ENCODE measurements around the gene CDH12.

The CDH12 gene

DNA sequence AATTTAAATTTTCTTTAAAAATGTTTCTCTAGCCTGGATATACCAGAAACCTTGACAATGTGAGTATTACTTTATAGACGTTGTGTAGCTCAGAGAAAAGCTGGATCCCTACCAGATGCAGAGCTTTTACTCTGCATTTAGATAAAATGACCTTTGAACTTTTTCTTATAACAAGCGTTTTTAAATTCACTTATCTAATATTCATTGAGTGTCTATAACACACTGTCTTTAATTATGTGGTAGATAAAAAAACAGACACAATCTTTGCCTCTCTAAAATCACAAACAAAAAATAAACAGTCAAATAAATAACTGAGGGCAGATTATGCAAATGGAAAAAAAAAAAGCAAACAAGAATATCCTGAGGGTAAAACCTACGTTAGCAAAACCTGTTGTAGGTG lies 773.6 kb downstream of the CDH12 start:
- TF ChIP-seq PAX5 (IDR thresholded peaks at IDR 0.05; ENCODE audit: insufficient read depth, low read length, severe bottlenecking): no peak
- TF ChIP-seq TAF1 (IDR thresholded peaks at IDR 0.05; ENCODE audit: low read depth, low read length): no peak
- TF ChIP-seq POU2F2 (IDR thresholded peaks at IDR 0.05; ENCODE audit: low read depth, low read length): no peak
- TF ChIP-seq POLR2AphosphoS5 (IDR thresholded peaks at IDR 0.05; ENCODE audit: low read depth, low read length): no peak
- TF ChIP-seq POLR2A (IDR thresholded peaks at IDR 0.05; ENCODE audit: low read depth, low read length): no peak
- TF ChIP-seq SPI1 (IDR thresholded peaks at IDR 0.05; ENCODE audit: low read depth, low read length): no peak
- DNase-seq (ENCODE audit: insufficient read length, low spot score): no peak
- no peak for FAIRE-seq

DNA sequence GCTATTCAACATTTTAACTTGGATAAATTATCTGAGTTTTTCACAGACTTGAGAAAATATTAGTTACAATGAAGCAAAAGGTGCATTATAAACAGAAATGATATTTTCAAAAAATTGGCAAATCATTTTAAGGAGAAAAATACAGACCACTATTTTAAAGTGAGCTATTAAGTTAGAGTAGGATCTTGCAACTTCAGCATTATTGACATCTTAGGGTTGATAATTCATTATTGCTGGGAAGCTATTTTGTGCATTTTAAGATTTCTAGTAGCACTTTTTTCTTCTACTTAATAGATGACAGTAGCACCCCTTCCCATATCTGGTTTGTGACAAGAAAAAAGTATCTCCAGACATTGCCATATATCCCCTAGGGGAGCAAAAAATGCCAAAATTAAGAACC lies 774.1 kb downstream of the CDH12 start:
- TF ChIP-seq POU2F2 (IDR thresholded peaks at IDR 0.05; ENCODE audit: low read depth, low read length) (no peak), TAF1 (IDR thresholded peaks at IDR 0.05; ENCODE audit: low read depth, low read length) (no peak), PAX5 (IDR thresholded peaks at IDR 0.05; ENCODE audit: insufficient read depth, low read length, severe bottlenecking) (no peak), SPI1 (IDR thresholded peaks at IDR 0.05; ENCODE audit: low read depth, low read length) (no peak), POLR2AphosphoS5 (IDR thresholded peaks at IDR 0.05; ENCODE audit: low read depth, low read length) (no peak), POLR2A (IDR thresholded peaks at IDR 0.05; ENCODE audit: low read depth, low read length) (no peak)
- no peak for FAIRE-seq
- no peak for DNase-seq (ENCODE audit: insufficient read length, low spot score)

DNA sequence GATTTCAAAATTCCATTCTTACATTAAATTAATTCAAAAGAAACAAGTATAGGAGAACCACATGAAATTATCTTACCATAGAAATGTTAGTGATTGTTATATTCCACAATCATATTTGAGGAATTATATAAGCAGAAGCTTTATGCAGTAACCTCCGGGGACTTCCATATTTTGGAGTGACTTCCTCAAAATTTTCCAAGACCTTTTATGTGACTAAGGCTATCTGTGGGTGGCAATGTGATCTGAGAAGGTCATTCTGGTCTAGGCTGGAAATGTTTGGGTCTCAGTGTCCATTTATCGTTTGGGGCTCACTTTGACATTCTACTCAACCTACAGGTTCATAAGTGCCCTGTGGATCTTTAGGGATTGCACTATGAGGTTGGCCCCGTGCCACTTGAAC lies 776.6 kb downstream of the CDH12 start:
- no peak for DNase-seq (ENCODE audit: insufficient read length, low spot score)
- TF ChIP-seq TAF1 (IDR thresholded peaks at IDR 0.05; ENCODE audit: low read depth, low read length): no peak
- TF ChIP-seq POLR2A (IDR thresholded peaks at IDR 0.05; ENCODE audit: low read depth, low read length): no peak
- no peak for TF ChIP-seq PAX5 (IDR thresholded peaks at IDR 0.05; ENCODE audit: insufficient read depth, low read length, severe bottlenecking)
- TF ChIP-seq SPI1 (IDR thresholded peaks at IDR 0.05; ENCODE audit: low read depth, low read length): no peak
- TF ChIP-seq POU2F2 (IDR thresholded peaks at IDR 0.05; ENCODE audit: low read depth, low read length): no peak
- FAIRE-seq: no peak

DNA sequence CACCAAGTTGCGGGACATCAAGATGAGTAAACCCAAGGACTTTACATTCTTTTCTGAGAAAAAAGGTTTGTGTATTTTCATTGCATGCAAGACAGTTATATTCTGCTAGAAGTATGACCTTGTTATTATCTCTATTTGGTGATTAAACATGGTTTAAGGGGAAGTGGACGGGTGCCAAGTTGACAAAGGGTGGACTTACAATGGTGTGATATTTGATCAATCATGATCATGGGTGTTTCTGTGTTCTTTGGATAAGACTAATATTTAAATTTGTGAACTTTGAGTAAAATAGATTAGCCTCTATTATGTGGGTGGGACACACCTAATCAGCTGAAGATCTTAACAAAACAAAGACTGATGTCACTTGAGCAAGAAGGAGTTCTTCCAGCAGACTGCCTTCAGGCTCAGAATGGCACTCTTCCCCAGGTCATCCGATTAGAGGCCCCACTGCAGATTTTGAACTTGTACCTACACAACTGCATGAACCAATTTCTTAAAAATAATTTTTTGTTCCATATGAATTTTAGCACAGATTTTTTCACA lies 782.9 kb downstream of the CDH12 start:
- no peak for FAIRE-seq
- TF ChIP-seq SPI1 (IDR thresholded peaks at IDR 0.05; ENCODE audit: low read depth, low read length): no peak
- DNase-seq (ENCODE audit: insufficient read length, low spot score): no peak

DNA sequence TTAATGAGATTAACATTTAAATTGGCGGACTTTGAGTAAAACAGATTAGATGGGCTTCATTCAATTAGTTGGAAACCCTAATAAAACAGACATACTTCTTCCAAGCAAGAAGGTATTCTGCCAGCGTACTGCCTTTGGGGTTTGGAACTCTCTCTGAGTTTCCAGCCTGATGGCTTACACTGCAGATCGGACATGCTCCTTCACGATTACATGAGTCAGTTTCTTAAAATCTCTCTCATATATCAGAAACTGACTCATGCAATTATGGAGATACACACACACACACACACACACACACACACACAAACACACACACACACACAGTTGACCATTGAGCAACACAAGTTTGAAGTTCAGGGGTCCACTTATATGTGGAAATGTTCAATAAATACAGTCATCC lies 789.4 kb downstream of the CDH12 start:
- DNase-seq (ENCODE audit: insufficient read length, low spot score) (no peak), FAIRE-seq (no peak)
- TF ChIP-seq POU2F2 (IDR thresholded peaks at IDR 0.05; ENCODE audit: low read depth, low read length): no peak
- TF ChIP-seq TAF1 (IDR thresholded peaks at IDR 0.05; ENCODE audit: low read depth, low read length): no peak
- no peak for TF ChIP-seq POLR2A (IDR thresholded peaks at IDR 0.05; ENCODE audit: low read depth, low read length)
- no peak for TF ChIP-seq SPI1 (IDR thresholded peaks at IDR 0.05; ENCODE audit: low read depth, low read length)
- no peak for TF ChIP-seq POLR2AphosphoS5 (IDR thresholded peaks at IDR 0.05; ENCODE audit: low read depth, low read length)
- TF ChIP-seq PAX5 (IDR thresholded peaks at IDR 0.05; ENCODE audit: insufficient read depth, low read length, severe bottlenecking): no peak

DNA sequence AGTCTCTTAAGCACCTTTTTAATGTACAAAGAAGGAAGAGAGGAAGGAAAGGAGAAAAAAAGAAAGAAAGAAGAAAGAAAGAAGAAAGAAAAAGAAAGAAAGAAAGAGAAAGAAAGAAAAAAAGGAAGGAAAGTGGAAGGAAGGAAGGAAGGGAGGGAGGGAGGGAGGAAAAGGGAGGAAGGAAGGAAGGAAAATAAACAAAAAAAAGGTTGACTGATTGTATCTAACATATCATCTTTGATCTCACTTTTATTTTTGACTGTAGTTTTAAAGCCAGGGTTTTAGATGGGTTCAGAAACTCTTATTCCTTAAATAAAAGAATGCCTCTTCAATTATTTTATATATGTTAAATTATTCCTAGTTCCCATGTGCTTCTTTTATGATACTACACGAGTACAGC lies 794.5 kb downstream of the CDH12 start:
- no peak for FAIRE-seq
- no peak for DNase-seq (ENCODE audit: insufficient read length, low spot score)
- no peak for TF ChIP-seq POU2F2 (IDR thresholded peaks at IDR 0.05; ENCODE audit: low read depth, low read length)
- no peak for TF ChIP-seq POLR2AphosphoS5 (IDR thresholded peaks at IDR 0.05; ENCODE audit: low read depth, low read length)
- no peak for TF ChIP-seq POLR2A (IDR thresholded peaks at IDR 0.05; ENCODE audit: low read depth, low read length)
- no peak for TF ChIP-seq TAF1 (IDR thresholded peaks at IDR 0.05; ENCODE audit: low read depth, low read length)
- TF ChIP-seq SPI1 (IDR thresholded peaks at IDR 0.05; ENCODE audit: low read depth, low read length): no peak
- no peak for TF ChIP-seq PAX5 (IDR thresholded peaks at IDR 0.05; ENCODE audit: insufficient read depth, low read length, severe bottlenecking)

DNA sequence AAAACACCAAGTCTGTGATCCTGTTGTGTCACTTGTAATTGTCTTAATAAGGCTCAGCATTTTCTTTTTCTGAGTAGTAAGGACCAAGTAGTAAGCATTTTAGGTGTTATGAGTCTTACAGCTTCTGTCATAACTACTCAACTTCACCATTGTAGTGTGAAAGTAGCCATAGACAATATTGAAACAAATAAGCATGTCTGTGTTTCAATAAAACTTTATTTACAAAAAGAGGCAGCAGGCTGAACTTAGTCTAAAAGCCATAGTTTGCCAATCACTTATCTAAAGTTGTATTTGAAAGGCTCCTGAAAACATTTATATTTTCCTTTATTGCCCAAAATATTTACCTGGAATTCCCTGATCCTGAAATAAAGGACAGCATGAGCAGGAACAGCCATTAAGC lies 796.1 kb downstream of the CDH12 start:
- TF ChIP-seq POU2F2 (IDR thresholded peaks at IDR 0.05; ENCODE audit: low read depth, low read length) (no peak), POLR2A (IDR thresholded peaks at IDR 0.05; ENCODE audit: low read depth, low read length) (no peak), PAX5 (IDR thresholded peaks at IDR 0.05; ENCODE audit: insufficient read depth, low read length, severe bottlenecking) (no peak), SPI1 (IDR thresholded peaks at IDR 0.05; ENCODE audit: low read depth, low read length) (no peak), POLR2AphosphoS5 (IDR thresholded peaks at IDR 0.05; ENCODE audit: low read depth, low read length) (no peak), TAF1 (IDR thresholded peaks at IDR 0.05; ENCODE audit: low read depth, low read length) (no peak)
- DNase-seq (ENCODE audit: insufficient read length, low spot score) (no peak), FAIRE-seq (no peak)

DNA sequence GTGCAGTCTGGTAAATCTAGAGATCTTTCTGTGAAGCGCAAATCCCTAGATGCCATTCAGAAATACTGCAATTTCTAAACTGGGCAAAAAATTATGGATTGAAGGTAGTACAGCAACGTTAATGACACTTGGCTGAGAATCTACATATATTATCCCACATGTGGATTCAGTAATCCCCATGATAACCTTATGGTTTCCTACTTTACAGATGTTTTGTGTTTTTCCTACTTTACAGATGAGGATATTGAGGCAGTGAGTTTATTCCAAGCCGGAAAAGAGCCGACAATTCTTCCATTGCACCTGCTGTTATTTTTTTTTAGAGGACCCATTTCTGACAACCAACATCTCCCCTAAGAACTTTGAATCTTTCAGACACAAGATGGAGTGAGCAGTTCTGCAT lies 796.5 kb downstream of the CDH12 start:
- DNase-seq (ENCODE audit: insufficient read length, low spot score) (no peak), FAIRE-seq (no peak)
- TF ChIP-seq POU2F2 (IDR thresholded peaks at IDR 0.05; ENCODE audit: low read depth, low read length) (no peak), PAX5 (IDR thresholded peaks at IDR 0.05; ENCODE audit: insufficient read depth, low read length, severe bottlenecking) (no peak), TAF1 (IDR thresholded peaks at IDR 0.05; ENCODE audit: low read depth, low read length) (no peak)

DNA sequence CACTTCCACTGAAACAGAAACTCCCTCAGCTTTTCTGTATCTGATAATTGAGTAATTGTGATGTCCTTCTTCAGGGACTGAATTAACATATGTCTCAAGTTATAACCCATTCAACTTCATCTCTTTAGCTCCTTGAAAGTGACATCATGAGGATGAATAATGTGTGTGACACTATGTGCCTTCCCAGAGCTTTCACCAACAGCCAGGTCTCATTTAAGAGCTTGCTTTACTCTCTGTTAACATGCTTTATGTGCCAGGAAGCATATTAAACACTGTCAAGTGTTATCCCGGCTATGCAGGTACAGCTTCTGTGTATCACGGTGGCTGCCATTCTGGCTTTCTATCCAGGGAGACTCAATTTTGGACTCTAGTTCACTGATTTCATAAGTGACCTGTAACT lies 799.9 kb downstream of the CDH12 start:
- TF ChIP-seq TAF1 (IDR thresholded peaks at IDR 0.05; ENCODE audit: low read depth, low read length) (no peak), POLR2A (IDR thresholded peaks at IDR 0.05; ENCODE audit: low read depth, low read length) (no peak), SPI1 (IDR thresholded peaks at IDR 0.05; ENCODE audit: low read depth, low read length) (no peak), POU2F2 (IDR thresholded peaks at IDR 0.05; ENCODE audit: low read depth, low read length) (no peak), PAX5 (IDR thresholded peaks at IDR 0.05; ENCODE audit: insufficient read depth, low read length, severe bottlenecking) (no peak), POLR2AphosphoS5 (IDR thresholded peaks at IDR 0.05; ENCODE audit: low read depth, low read length) (no peak)
- FAIRE-seq (no peak), DNase-seq (ENCODE audit: insufficient read length, low spot score) (no peak)

DNA sequence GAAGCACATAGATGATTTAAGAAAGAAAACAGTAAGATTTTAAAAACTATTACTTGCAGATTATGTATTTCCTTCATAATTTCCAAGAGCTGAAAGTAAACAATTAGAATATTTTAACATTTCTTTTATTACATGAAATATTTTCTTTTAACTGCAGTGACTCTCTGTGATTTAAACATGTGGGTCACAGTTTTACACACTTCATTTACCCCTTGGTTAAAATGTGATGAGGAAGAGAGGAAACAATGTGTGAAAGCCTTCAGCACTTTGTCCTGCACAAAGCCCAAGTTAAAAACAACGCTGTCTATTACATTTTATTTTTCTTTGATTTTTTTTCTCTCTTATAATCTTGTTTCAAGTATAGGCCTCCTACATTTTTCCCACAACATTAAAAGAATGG lies 801.3 kb downstream of the CDH12 start:
- no peak for FAIRE-seq

DNA sequence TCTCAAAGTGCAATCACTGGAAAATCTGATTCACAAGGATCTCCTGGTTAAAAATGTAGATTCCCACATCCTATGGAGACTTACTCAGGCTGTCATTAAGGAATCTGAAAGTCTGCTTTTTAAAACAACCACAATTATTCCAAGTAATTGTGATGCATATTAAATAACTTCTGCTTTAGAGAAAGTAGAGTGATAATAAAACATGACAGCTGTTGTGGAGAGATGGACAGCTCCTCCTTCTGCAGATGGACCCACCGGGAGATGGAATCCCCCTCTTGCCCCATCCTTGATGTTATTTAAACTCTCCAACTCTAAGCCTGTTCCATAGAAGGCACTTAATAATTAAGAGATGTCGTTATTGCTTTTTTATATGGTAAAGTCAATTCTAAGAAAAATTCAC lies 802.2 kb downstream of the CDH12 start:
- DNase-seq (ENCODE audit: insufficient read length, low spot score) (no peak), FAIRE-seq (no peak)
- TF ChIP-seq TAF1 (IDR thresholded peaks at IDR 0.05; ENCODE audit: low read depth, low read length): no peak
- no peak for TF ChIP-seq POU2F2 (IDR thresholded peaks at IDR 0.05; ENCODE audit: low read depth, low read length)
- no peak for TF ChIP-seq POLR2AphosphoS5 (IDR thresholded peaks at IDR 0.05; ENCODE audit: low read depth, low read length)
- no peak for TF ChIP-seq PAX5 (IDR thresholded peaks at IDR 0.05; ENCODE audit: insufficient read depth, low read length, severe bottlenecking)
- no peak for TF ChIP-seq POLR2A (IDR thresholded peaks at IDR 0.05; ENCODE audit: low read depth, low read length)
- TF ChIP-seq SPI1 (IDR thresholded peaks at IDR 0.05; ENCODE audit: low read depth, low read length): no peak

More for the DNA sequence above, 801.3 kb downstream of the CDH12 start:
- no peak for DNase-seq (ENCODE audit: insufficient read length, low spot score)
- TF ChIP-seq POLR2A (IDR thresholded peaks at IDR 0.05; ENCODE audit: low read depth, low read length) (no peak), POLR2AphosphoS5 (IDR thresholded peaks at IDR 0.05; ENCODE audit: low read depth, low read length) (no peak)

Measured in GM12891 (cell line).